Stimulated activated CD4-positive, alpha-beta T cell treated with anti-CD3 and anti-CD28 coated beads, Interleukin-15, amount 100 ng/mL, for 24 hours (primary cell): ENCODE measurements around the gene HSP90B1.

Source experiments
- DNase-seq: peaks from one replicate; pipeline ENCODE4 v3.0.0-alpha.2; 2020

The HSP90B1 gene

GRCh38 chr12:103930787-103931735 lies 851 bp downstream of the HSP90B1 start:
- peak; percentile 42 for DNase-seq

GRCh38 chr12:103933237-103933636 lies 3.0 kb downstream of the HSP90B1 start:
- no peak for DNase-seq

GRCh38 chr12:103936679-103937078 lies 6.5 kb downstream of the HSP90B1 start:
- no peak for DNase-seq

GRCh38 chr12:103944964-103945363 lies 14.8 kb downstream of the HSP90B1 start:
- no peak for DNase-seq

GRCh38 chr12:103947871-103948555 lies 17.8 kb downstream of the HSP90B1 start:
- no peak for DNase-seq

- DNase-seq = no peak
Observed at GRCh38 chr12:103948746-103949406, 18.7 kb downstream of the HSP90B1 start.

GRCh38 chr12:103952497-103952896 lies 22.3 kb downstream of the HSP90B1 start:
- no peak for DNase-seq

GRCh38 chr12:103955811-103956508 lies 25.8 kb downstream of the HSP90B1 start:
- DNase-seq = no peak

- no peak for DNase-seq
Observed at GRCh38 chr12:103956509-103957027, 26.4 kb downstream of the HSP90B1 start.

- DNase-seq = no peak
Observed at GRCh38 chr12:103957865-103958388, 27.7 kb downstream of the HSP90B1 start.

- DNase-seq = no peak
Observed at GRCh38 chr12:103958621-103959020, 28.4 kb downstream of the HSP90B1 start.

GRCh38 chr12:103960616-103961227 lies 30.5 kb downstream of the HSP90B1 start:
- no peak for DNase-seq

- no peak for DNase-seq
Observed at GRCh38 chr12:103962493-103962892, 32.3 kb downstream of the HSP90B1 start.

- no peak for DNase-seq
Observed at GRCh38 chr12:103964805-103965204, 34.6 kb downstream of the HSP90B1 start.

GRCh38 chr12:103965255-103965589 lies 35.0 kb downstream of the HSP90B1 start:
- no peak for DNase-seq

GRCh38 chr12:103965590-103966504 lies 35.6 kb downstream of the HSP90B1 start, which contains the start of gene TDG:
TDG (plus strand) TSS chr12:103965872; CDS start chr12:103966038, 166 bp downstream.
- DNase-seq = peak; percentile 98

GRCh38 chr12:103966736-103967135 lies 36.5 kb downstream of the HSP90B1 start:
- DNase-seq = no peak

- no peak for DNase-seq
Observed at GRCh38 chr12:103969391-103969790, 39.2 kb downstream of the HSP90B1 start.

- DNase-seq = no peak
Observed at GRCh38 chr12:103973909-103974308, 43.7 kb downstream of the HSP90B1 start.

GRCh38 chr12:103975368-103975767 lies 45.2 kb downstream of the HSP90B1 start:
- DNase-seq = no peak
